GM21447 (cell line): ENCODE measurements around the gene HID1.

Experiments
- ATAC-seq: cut with Tn5 transposase; IDR thresholded peaks from one replicate; pipeline ENCODE4 v1.9.1; 2021; ENCODE audit not compliant: unreplicated experiment

The HID1 gene

DNA sequence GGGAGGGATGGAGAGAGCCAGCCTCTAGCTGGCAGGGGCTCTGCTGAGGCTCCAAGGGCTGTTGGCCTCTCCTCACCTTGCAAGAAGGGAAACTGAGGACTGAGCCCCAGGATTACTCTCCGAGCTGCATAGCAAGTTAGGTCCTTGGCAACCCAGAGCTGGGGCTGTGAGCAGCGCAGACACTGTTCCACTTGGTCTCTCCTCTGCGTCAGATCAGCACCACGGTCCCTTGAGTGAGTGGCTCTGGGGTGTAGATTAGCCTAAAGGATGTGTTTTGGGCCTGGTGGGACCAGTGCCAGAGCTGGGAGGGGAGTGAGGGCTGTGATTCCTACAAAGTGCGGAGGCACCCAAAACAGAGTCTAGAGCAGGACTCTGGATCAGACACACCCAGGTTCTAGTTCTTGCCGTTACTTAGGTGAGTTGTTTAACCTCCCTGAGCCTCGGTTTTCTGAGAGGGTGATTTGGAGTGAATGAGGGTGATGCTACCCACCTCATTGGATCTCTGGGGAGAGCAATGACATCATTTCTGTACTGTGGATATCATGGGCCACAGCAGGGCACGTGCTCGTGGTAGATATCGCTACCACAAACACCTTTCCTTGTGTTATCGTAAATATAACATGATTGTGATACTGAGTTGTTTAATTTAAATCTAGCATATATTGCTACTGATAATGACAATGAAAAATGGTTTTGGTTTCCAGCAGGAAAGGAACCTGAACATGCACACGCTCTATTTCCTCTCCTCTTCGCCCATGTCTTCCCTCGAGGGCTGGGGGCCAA lies 71.0 kb downstream of the HID1 start:
- ATAC-seq = no peak
